Esophagus squamous epithelium (tissue), 4 donors: ENCODE measurements around the gene ENOX2.

Source experiments
- CTCF ChIP-seq, 6 experiments: fragments of 450-650 bp in 4 of 6; fragments of 200-600 bp in 2 of 6; sonication (generic) in 2 of 6; IDR thresholded peaks; one replicate each; pipeline ENCODE4 v1.5.1; 2016 to 2019; ENCODE audit warnings: antibody characterized with exemption in 6 of 6, mild to moderate bottlenecking in 4 of 6, moderate library complexity in 4 of 6
- POLR2A ChIP-seq, 4 donors: fragments of 450-650 bp; IDR thresholded peaks; one replicate each; pipeline ENCODE4 v1.6.1; 2017; ENCODE audit warnings: antibody characterized with exemption in 4 of 4, mild to moderate bottlenecking in 4 of 4, moderate library complexity in 3 of 4

GRCh38 chrX:130775849-130776248 lies 127.2 kb downstream of the ENOX2 start:
- TF ChIP-seq CTCF (IDR thresholded peaks at IDR 0.05), result no peak
- no peak for TF ChIP-seq POLR2A (IDR thresholded peaks at IDR 0.05)
